Trophoblast cell (in vitro differentiated cells and primary cell): ENCODE data around the gene MX1.

Experiments
- DNase-seq, 2 donors: peaks; one replicate each; pipeline ENCODE4 v3.0.0-alpha.2; 2016
- H2AFZ ChIP-seq: 2 replicates; pipeline ENCODE4 v1.6.1; 2013; ENCODE audit warnings: low read length, moderate library complexity, mild to moderate bottlenecking; ENCODE audit not compliant: insufficient read depth, poor library complexity
- H2AK5ac ChIP-seq: 2 replicates; pipeline ENCODE4 v1.6.1; 2013; ENCODE audit warnings: mild to moderate bottlenecking, low read length
- H2BK120ac ChIP-seq: 2 replicates; pipeline ENCODE4 v1.6.1; 2013; ENCODE audit warnings: low read length, mild to moderate bottlenecking, moderate library complexity; ENCODE audit not compliant: insufficient read depth, poor library complexity
- H2BK12ac ChIP-seq: 2 replicates; pipeline ENCODE4 v1.6.1; 2013; ENCODE audit warnings: mild to moderate bottlenecking, low read length, moderate library complexity
- H2BK5ac ChIP-seq: 2 replicates; pipeline ENCODE4 v1.6.1; 2013; ENCODE audit warnings: low read length, low read depth, moderate library complexity, mild to moderate bottlenecking; ENCODE audit not compliant: poor library complexity
- H3K14ac ChIP-seq: 2 replicates; pipeline ENCODE4 v1.6.1; 2013; ENCODE audit warnings: mild to moderate bottlenecking, low read length
- H3K18ac ChIP-seq: 2 replicates; pipeline ENCODE4 v1.6.1; 2013; ENCODE audit warnings: mild to moderate bottlenecking, low read length
- H3K23ac ChIP-seq: 2 replicates; pipeline ENCODE4 v1.6.1; 2013; ENCODE audit warnings: low read length
- H3K27ac ChIP-seq: 2 replicates; pipeline ENCODE4 v1.5.1; 2013; ENCODE audit warnings: low read depth, mild to moderate bottlenecking, inconsistent platforms, low read length, moderate library complexity
- H3K27me3 ChIP-seq: 2 replicates; pipeline ENCODE4 v1.6.1; 2013; ENCODE audit warnings: inconsistent platforms, mild to moderate bottlenecking, low read length, moderate library complexity; ENCODE audit not compliant: insufficient read depth
- H3K36me3 ChIP-seq, 2 experiments: 1 replicate in 1 of 2; 2 replicates in 1 of 2; pipeline ENCODE4 v1.6.1; 2013; ENCODE audit warnings: low read length in 2 of 2, mild to moderate bottlenecking in 2 of 2, moderate library complexity in 1 of 2; ENCODE audit not compliant: insufficient read depth in 2 of 2, control insufficient read depth in 1 of 2
- H3K4ac ChIP-seq: 2 replicates; pipeline ENCODE4 v1.6.1; 2013; ENCODE audit warnings: low read depth, mild to moderate bottlenecking, low read length, moderate library complexity
- H3K4me1 ChIP-seq, 2 experiments: 1 replicate in 1 of 2; 2 replicates in 1 of 2; pipeline ENCODE4 v1.6.1; 2013; ENCODE audit warnings: low read length in 2 of 2, mild to moderate bottlenecking in 2 of 2, moderate library complexity in 1 of 2; ENCODE audit not compliant: insufficient read depth in 2 of 2, control insufficient read depth in 1 of 2
- H3K4me2 ChIP-seq: 2 replicates; pipeline ENCODE4 v1.6.1; 2013; ENCODE audit warnings: inconsistent platforms, mild to moderate bottlenecking, low read length, moderate library complexity
- H3K4me3 ChIP-seq: 2 replicates; pipeline ENCODE4 v1.5.1; 2013; ENCODE audit warnings: mild to moderate bottlenecking, low read depth, low read length, inconsistent platforms
- H3K79me1 ChIP-seq: one replicate; pipeline ENCODE4 v1.6.1; 2013; ENCODE audit warnings: low read length
- H3K79me2 ChIP-seq: 2 replicates; pipeline ENCODE4 v1.6.1; 2013; ENCODE audit warnings: low read length, mild to moderate bottlenecking; ENCODE audit not compliant: control insufficient read depth, insufficient read depth, poor library complexity
- H3K9ac ChIP-seq: 2 replicates; pipeline ENCODE4 v1.6.1; 2013; ENCODE audit warnings: mild to moderate bottlenecking, low read length
- H3K9me3 ChIP-seq: 2 replicates; pipeline ENCODE4 v1.6.1; 2013; ENCODE audit warnings: low read depth, mild to moderate bottlenecking, control low read depth, inconsistent platforms, low read length; ENCODE audit not compliant: insufficient read depth
- H4K12ac ChIP-seq: 2 replicates; pipeline ENCODE4 v1.6.1; 2013; ENCODE audit warnings: low read depth, mild to moderate bottlenecking, low read length, moderate library complexity
- H4K8ac ChIP-seq: 2 replicates; pipeline ENCODE4 v1.6.1; 2013; ENCODE audit warnings: low read depth, mild to moderate bottlenecking, low read length, moderate library complexity
- H4K91ac ChIP-seq: one replicate; pipeline ENCODE4 v1.6.1; 2013; ENCODE audit warnings: low read depth, mild to moderate bottlenecking, low read length, moderate library complexity
- WGBS: extraction: QIAGEN DNeasy Blood & Tissue Kit; methylation state at CpG from one replicate; pipeline ENCODE4 v1.1.7; 2013; ENCODE audit warnings: missing lambda C conversion rate; ENCODE audit not compliant: insufficient read length, insufficient coverage; ENCODE audit errors: extremely low coverage; 5-methylcytosine and 5-hydroxymethylcytosine counted together

Gene MX1

DNA sequence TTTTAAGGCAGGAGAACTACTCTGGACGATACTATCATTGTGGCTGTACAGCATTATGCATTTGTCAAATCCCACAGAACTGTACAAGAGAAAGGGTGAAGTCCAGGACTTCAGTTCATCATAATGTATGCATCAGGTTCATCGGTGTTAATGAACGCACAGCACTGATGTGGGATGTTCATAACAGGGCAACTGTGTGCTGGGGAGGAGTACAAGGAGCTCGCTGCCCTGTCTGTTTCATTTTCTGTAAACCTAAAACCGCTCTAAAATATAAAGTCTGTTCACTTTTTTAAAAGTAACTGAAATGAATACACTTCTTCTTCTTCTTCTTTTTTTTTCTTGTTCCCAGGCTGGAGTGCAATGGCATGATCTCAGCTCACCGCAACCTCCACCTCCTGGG, 56.9 kb downstream of the MX1 start:
- Histone ChIP-seq H3K79me2 (no peaks in the 10 kb centered on the region), H2BK12ac (no peak overlapping the region), H3K9me3 (no peaks in the 10 kb centered on the region), H2BK120ac (no peak overlapping the region), H3K79me1 (no peaks in the 10 kb centered on the region), H2BK5ac (no peak overlapping the region), H4K8ac (no peak overlapping the region), H3K18ac (no peak overlapping the region), H3K27me3 (no peaks in the 10 kb centered on the region), H3K4ac (no peak overlapping the region), H3K27ac (no peak overlapping the region), H2AFZ (no peak overlapping the region), H4K91ac (no peak overlapping the region), H3K4me3 (no peak overlapping the region), H3K4me1 (peaks cover 7% of the 10 kb centered on the region in 2 experiments), H3K9ac (no peak overlapping the region), H4K12ac (no peak overlapping the region), H2AK5ac (no peak overlapping the region), H3K36me3 (no peaks in the 10 kb centered on the region), H3K23ac (no peak overlapping the region), H3K14ac (no peak overlapping the region), H3K4me2 (no peak overlapping the region)
- DNase-seq, result no peak
- no CpG with 5 or more reads among the region's 6 CpGs for WGBS

DNA sequence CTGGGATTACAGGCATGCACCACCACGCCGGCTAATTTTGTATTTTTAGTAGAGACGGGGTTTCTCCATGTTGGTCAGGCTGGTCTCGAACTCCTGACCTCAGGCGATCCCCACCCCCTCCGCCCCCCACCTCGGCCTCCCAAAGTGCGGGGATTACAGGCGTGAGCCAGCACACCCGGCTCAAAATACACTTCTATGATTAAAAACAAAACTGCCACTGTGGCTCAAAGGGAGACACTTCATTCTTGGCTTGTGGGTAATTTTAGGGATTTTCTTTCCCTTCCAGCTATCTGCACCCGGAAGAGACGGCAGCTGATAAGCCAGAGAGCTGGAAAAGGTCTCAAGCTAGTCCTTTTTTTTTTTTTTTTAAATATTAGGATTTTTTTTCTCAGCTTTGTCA, 57.4 kb downstream of the MX1 start:
- H3K23ac ChIP-seq, result no peak overlapping the region
- H3K27ac ChIP-seq, result no peak overlapping the region
- DNase-seq, result no peak
- H3K79me2 ChIP-seq, result no peaks in the 10 kb centered on the region
- H3K36me3 ChIP-seq, result no peaks in the 10 kb centered on the region
- H3K9ac ChIP-seq, result no peak overlapping the region
- no peak overlapping the region for H3K4ac ChIP-seq
- H2BK12ac ChIP-seq, result no peak overlapping the region
- no peak overlapping the region for H4K12ac ChIP-seq
- no peaks in the 10 kb centered on the region for H3K27me3 ChIP-seq
- H3K4me1 ChIP-seq, result peaks cover 3% of the 10 kb centered on the region in 2 experiments
- no peak overlapping the region for H2BK120ac ChIP-seq
- H3K4me3 ChIP-seq, result no peak overlapping the region
- H4K8ac ChIP-seq, result no peak overlapping the region
- no peak overlapping the region for H3K14ac ChIP-seq
- no peak overlapping the region for H2AK5ac ChIP-seq
- H3K18ac ChIP-seq, result no peak overlapping the region
- no CpG with 5 or more reads among the region's 12 CpGs for WGBS
- no peak overlapping the region for H2AFZ ChIP-seq
- H4K91ac ChIP-seq, result no peak overlapping the region
- H3K9me3 ChIP-seq, result no peaks in the 10 kb centered on the region
- no peak overlapping the region for H3K4me2 ChIP-seq
- no peak overlapping the region for H2BK5ac ChIP-seq
- H3K79me1 ChIP-seq, result no peaks in the 10 kb centered on the region

DNA sequence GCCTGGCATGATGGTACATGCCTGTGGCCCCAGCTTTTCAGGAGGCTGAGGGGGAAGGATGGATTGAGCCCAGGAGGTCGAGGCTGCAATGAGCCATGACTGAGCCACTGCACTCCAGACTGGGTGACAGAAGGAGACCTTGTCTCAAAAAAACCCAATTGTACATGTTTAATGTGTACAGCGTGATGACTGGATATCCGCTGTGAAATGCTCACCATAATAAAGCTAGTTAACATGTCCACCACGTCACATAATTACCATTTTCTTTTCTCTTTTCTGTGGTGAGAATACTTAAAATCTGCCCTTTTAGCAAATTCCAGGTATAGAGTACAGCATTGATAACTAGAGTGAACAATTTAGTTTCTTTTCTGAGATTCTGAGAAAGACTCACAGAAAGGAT, 57.9 kb downstream of the MX1 start:
- H3K27ac ChIP-seq, result no peak overlapping the region
- H2BK5ac ChIP-seq, result no peak overlapping the region
- H4K8ac ChIP-seq, result no peak overlapping the region
- no peak overlapping the region for H2BK12ac ChIP-seq
- H2AK5ac ChIP-seq, result no peak overlapping the region
- no peak overlapping the region for H2BK120ac ChIP-seq
- no peak overlapping the region for H3K18ac ChIP-seq
- H3K4ac ChIP-seq, result no peak overlapping the region
- no peak overlapping the region for H3K9ac ChIP-seq
- DNase-seq, result no peak
- no peak overlapping the region for H3K4me3 ChIP-seq
- H3K23ac ChIP-seq, result no peak overlapping the region
- no peaks in the 10 kb centered on the region for H3K9me3 ChIP-seq
- no peak overlapping the region for H3K4me2 ChIP-seq
- H2AFZ ChIP-seq, result no peak overlapping the region
- no peaks in the 10 kb centered on the region for H3K79me2 ChIP-seq
- H4K12ac ChIP-seq, result no peak overlapping the region
- H3K27me3 ChIP-seq, result no peaks in the 10 kb centered on the region
- no CpG with 5 or more reads among the region's 4 CpGs for WGBS
- no peak overlapping the region for H4K91ac ChIP-seq
- no peak overlapping the region for H3K14ac ChIP-seq
- H3K4me1 ChIP-seq, result no peaks in the 10 kb centered on the region
- no peaks in the 10 kb centered on the region for H3K79me1 ChIP-seq
- no peaks in the 10 kb centered on the region for H3K36me3 ChIP-seq

DNA sequence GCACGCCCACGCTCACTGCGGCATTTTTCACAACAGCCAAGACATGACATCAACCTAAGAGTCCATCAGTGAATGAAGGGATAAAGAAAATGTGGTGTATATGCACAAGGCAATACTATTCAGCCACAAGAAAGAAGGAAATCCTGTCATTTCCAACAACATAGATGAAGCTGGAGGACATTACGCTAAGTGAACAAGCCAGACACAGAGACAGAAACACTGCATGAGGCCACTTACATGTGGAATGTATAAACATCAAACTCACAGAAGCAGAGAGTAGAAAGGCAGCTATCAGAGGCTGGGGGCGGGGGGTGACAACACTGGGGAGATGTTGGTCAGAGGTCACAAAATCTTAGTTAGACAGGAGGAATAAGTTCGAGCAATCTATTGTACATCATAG, 61.0 kb downstream of the MX1 start:
- no CpG with 5 or more reads among the region's 6 CpGs for WGBS
- no peak overlapping the region for H3K23ac ChIP-seq
- H3K79me2 ChIP-seq, result no peaks in the 10 kb centered on the region
- H4K91ac ChIP-seq, result no peak overlapping the region
- H3K36me3 ChIP-seq, result no peaks in the 10 kb centered on the region
- DNase-seq, result no peak
- no peak overlapping the region for H3K9ac ChIP-seq
- H3K9me3 ChIP-seq, result no peaks in the 10 kb centered on the region
- H2BK5ac ChIP-seq, result no peak overlapping the region
- H3K27me3 ChIP-seq, result no peaks in the 10 kb centered on the region
- no peak overlapping the region for H2AFZ ChIP-seq
- H3K14ac ChIP-seq, result no peak overlapping the region
- no peaks in the 10 kb centered on the region for H3K4me1 ChIP-seq
- H4K12ac ChIP-seq, result no peak overlapping the region
- H3K18ac ChIP-seq, result no peak overlapping the region
- H3K79me1 ChIP-seq, result no peaks in the 10 kb centered on the region
- H2BK12ac ChIP-seq, result no peak overlapping the region
- no peak overlapping the region for H3K4me2 ChIP-seq
- H4K8ac ChIP-seq, result no peak overlapping the region
- H3K4ac ChIP-seq, result no peak overlapping the region
- H3K4me3 ChIP-seq, result no peak overlapping the region
- no peak overlapping the region for H2AK5ac ChIP-seq
- no peak overlapping the region for H3K27ac ChIP-seq
- H2BK120ac ChIP-seq, result no peak overlapping the region
